ENCODE measurements around the gene ALX3. TPM values are rescaled to one million over a fixed set of nuclear protein-coding genes. Genes with fewer than 3 reads are reported as not detected.

Gene ALX3
- total RNA-seq, 2 experiments from 2014 or later: not detected

DNA sequence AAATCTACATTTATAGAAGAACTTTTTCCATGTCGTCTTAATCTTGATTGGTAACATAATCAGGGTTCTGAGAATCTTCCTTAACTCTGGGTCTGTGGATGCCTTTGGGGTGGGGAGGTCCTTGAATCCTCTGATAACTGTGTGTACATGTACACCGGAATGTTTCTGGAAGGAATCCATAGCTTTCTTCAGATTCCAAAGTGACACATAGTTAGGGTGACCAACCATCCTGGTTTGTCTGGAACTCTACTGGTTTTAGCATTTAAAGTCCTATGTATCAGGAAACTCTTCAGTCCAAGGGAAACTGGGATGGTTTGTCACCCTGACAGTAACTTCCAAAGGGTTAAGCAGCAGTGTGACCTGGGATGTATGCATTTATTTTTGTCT, 19.2 kb downstream of the ALX3 start:
- POLR2A ChIA-PET: no interaction called here
- Mint-ChIP-seq H3K36me3 (peaks cover 52% of the 10 kb centered on the region), H3K9me3 (no peaks in the 10 kb centered on the region)

DNA sequence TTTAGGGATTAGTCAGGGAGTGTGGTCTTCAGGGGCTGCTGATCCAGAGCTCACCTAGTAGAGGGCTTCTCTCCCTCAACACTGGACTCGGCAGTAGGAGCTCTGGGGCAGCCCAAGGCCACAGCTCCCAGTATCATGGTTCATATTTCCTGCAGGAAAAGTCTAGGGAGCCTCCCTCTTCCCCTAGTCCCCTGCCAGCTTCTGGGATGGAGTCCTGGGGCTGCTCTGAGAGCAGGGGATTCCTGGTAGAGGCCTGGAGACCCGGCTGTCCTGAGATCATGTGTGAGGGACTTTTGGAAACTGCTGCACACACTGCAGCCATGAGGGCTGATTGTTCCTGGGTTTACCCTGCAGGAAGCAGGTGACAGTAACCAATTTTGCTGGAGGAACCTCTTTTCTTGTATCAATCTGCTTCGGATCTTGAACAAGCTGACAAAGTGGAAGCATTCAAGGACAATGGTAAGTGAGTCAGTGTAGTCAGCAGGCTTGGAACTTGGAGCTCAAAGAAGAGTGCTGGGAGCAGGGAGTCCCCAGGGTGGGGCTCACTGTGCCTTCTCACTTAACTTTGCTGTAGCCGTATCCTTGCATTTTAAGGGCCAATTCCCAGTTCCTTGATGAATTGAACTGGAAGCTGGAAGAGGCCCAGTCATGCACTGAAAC, 19.7 kb downstream of the ALX3 start:
- H3K4me1 Mint-ChIP-seq (ENCODE audit: low read depth): no peaks in the 10 kb centered on the region
- H3K27me3 Mint-ChIP-seq: no peaks in the 10 kb centered on the region
- DNase-seq: no peak
- H3K4me3 Mint-ChIP-seq: no peak overlapping the region
- ChIA-PET POLR2A (no interaction called here), CTCF (interaction anchor here (1.0 to 12.7 kb wide), 8 partner anchors 9 to 445 kb away, joined by 3 to 186 read pairs (median 18); partner anchors contain the start of gene STRIP1)
- peaks cover 53% of the 10 kb centered on the region for H3K36me3 Mint-ChIP-seq
- H3K9me3 Mint-ChIP-seq: no peaks in the 10 kb centered on the region
- intact Hi-C loops (cut with micrococcal nuclease): loop anchor here (5.0 kb wide), 1 partner anchor 57 kb away; no protein-coding TSS in a partner anchor
- no peak overlapping the region for H3K27ac Mint-ChIP-seq

More for the DNA sequence above, 19.2 kb downstream of the ALX3 start:
- no peak overlapping the region for H3K4me3 Mint-ChIP-seq
- H3K4me1 Mint-ChIP-seq (ENCODE audit: low read depth): no peaks in the 10 kb centered on the region
- CTCF ChIA-PET: interaction anchor here (1.0 to 12.7 kb wide), 8 partner anchors 9 to 444 kb away, joined by 3 to 186 read pairs (median 18); partner anchors contain the start of gene STRIP1
- no peak overlapping the region for H3K27ac Mint-ChIP-seq
- no peak for DNase-seq
- intact Hi-C loops (cut with micrococcal nuclease): loop anchor here (5.0 kb wide), 1 partner anchor 56 kb away; no protein-coding TSS in a partner anchor
- H3K27me3 Mint-ChIP-seq: no peaks in the 10 kb centered on the region

DNA sequence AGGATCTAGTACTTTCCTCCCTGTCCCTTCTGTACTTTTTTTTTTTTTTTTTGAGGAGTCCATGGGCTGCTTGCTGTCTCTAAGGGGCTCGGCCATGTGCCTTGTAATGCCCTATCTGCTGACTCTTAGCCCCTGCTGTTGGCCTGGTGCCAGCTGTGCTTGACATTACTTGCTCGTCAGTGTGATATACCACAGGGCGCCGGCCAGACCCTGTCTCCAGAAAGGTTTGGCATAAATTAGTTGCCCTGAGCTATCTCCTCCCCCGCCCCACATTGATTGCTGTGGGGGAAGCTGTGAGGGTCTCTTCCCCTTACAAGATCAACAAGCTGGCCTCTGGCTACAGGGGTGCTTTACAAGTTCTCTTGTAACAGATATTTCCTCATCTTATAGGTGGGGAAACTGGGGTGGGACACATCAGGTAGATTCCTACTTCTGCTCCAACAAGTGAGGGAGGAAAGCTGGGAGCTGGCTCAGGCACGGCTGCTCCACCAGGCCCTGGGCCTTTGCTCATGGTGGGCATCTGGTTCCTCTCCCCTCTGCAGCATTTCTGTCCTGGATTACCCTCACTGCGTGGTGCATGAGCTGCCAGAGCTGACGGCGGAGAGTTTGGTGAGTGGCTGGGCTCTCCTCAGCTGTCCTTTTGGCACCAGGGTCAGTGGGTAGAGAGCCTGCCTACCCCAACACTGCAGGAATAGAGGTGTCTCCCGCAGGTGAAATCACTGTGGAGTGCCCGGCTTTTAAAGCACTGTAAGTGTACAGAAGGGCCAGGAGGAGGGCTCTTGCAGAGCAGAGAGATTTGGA, 20.5 kb downstream of the ALX3 start:
- Mint-ChIP-seq H3K4me3 (no peak overlapping the region), H3K9me3 (no peaks in the 10 kb centered on the region), H3K27ac (no peak overlapping the region), H3K36me3 (peaks cover 53% of the 10 kb centered on the region), H3K27me3 (no peaks in the 10 kb centered on the region), H3K4me1 (ENCODE audit: low read depth) (no peaks in the 10 kb centered on the region)
- ChIA-PET POLR2A (interaction anchor here (1.1 kb wide), 1 partner anchor 16 kb away, joined by 3 read pairs; the partner anchor contains the start of gene STRIP1), CTCF (interaction anchor here (1.4 to 12.7 kb wide), 5 partner anchors 9 to 446 kb away, joined by 4 to 186 read pairs (median 29); partner anchors contain the start of gene STRIP1)
- no peak for DNase-seq
- intact Hi-C loops (cut with micrococcal nuclease): loop anchor here (5.0 kb wide), 1 partner anchor 57 kb away; no protein-coding TSS in a partner anchor

DNA sequence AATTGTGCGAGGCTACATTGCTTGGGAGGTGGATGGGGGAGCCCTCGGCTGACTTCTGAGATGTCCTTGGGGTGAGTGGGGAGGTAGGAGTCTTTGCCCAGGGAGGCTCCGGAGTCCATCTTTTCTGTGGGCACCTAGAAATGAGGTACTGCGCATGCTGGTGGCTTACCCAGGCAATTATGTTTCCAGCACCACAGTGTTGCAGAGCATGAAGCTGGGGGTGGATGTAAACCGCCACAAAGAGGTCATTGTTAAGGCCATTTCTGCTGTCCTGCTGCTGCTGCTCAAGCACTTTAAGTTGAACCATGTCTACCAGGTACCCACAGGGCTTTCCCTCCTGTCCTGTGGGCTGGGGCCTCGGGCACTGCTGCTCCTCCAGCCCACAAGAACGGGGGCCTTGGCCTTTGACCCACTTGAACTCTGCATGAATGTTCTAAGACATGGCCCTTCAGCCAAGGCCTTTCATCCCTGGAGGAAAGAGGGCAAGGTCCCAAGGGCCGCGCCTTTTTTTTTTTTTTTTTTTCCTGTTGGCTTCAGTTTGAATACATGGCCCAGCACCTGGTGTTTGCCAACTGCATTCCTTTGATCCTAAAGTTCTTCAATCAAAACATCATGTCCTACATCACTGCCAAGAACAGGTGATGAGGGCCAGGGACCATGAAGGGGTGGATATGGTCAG, 21.4 kb downstream of the ALX3 start:
- Mint-ChIP-seq H3K9me3 (no peaks in the 10 kb centered on the region), H3K4me1 (ENCODE audit: low read depth) (no peaks in the 10 kb centered on the region), H3K4me3 (no peak overlapping the region), H3K36me3 (peaks cover 54% of the 10 kb centered on the region), H3K27me3 (no peaks in the 10 kb centered on the region), H3K27ac (no peak overlapping the region)
- intact Hi-C loops (cut with micrococcal nuclease): no loop called here
- DNase-seq: no peak
- ChIA-PET CTCF (interaction anchor here (1.4 to 6.9 kb wide), 3 partner anchors 55 to 447 kb away, joined by 4 to 115 read pairs (median 29); no protein-coding TSS in a partner anchor), POLR2A (interaction anchor here (1.1 kb wide), 1 partner anchor 15 kb away, joined by 3 read pairs; the partner anchor contains the start of gene STRIP1)

DNA sequence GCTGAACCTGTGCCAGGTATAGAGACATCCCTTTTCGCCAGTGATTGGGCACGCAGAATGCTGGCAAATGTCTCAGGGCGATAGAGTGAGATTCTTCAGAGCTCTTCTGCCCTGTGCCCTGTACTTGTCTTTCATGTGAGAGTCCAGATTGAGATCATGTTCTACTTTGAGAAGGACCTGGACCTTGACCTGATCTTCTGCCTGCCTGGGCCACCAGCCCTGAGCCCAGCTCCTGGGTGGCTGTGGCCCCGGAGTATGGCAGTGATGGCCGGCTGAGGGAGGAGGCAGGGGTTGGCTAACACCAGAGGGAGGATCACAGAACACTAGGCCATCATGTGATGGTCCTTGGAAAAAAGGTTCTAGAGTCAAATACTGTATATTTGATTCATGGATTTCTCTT, 22.2 kb downstream of the ALX3 start:
- ChIA-PET CTCF (interaction anchor here (1.0 to 14.8 kb wide), 4 partner anchors 9 to 57 kb away, joined by 3 to 186 read pairs (median 4); no protein-coding TSS in a partner anchor), POLR2A (no interaction called here)
- Mint-ChIP-seq H3K27ac (no peak overlapping the region), H3K9me3 (no peaks in the 10 kb centered on the region), H3K4me3 (no peak overlapping the region), H3K27me3 (no peaks in the 10 kb centered on the region), H3K36me3 (peaks cover 52% of the 10 kb centered on the region), H3K4me1 (ENCODE audit: low read depth) (no peaks in the 10 kb centered on the region)
- no peak for DNase-seq
- intact Hi-C loops (cut with micrococcal nuclease): no loop called here

DNA sequence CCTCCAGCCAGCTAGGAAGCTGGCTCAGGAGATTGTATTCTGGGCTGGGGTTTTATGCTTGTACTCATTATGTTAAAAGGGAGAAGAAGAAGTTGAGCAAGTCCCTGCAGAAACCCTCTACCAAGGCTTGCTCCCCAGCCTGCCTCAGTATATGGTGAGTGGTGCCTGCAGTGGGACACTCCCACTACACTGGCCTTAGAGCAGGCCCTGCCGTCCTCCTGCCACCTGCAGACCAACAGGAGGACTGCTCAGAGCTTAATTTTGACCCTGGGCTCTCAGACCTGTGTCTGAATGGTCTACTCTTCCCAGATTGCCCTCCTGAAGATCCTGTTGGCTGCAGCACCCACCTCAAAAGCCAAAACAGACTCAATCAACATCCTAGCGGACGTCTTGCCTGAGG, 23.0 kb downstream of the ALX3 start:
- intact Hi-C loops (cut with micrococcal nuclease): no loop called here
- Mint-ChIP-seq H3K4me1 (ENCODE audit: low read depth) (no peaks in the 10 kb centered on the region), H3K36me3 (peaks cover 49% of the 10 kb centered on the region), H3K27me3 (no peaks in the 10 kb centered on the region), H3K4me3 (no peak overlapping the region), H3K27ac (no peak overlapping the region), H3K9me3 (no peaks in the 10 kb centered on the region)
- CTCF ChIA-PET: interaction anchor here (1.0 to 14.8 kb wide), 4 partner anchors 9 to 58 kb away, joined by 3 to 186 read pairs (median 4); no protein-coding TSS in a partner anchor
- POLR2A ChIA-PET: interaction anchor here (0.6 kb wide), 1 partner anchor 331 kb away, joined by 3 read pairs; no protein-coding TSS in a partner anchor
- no peak for DNase-seq

DNA sequence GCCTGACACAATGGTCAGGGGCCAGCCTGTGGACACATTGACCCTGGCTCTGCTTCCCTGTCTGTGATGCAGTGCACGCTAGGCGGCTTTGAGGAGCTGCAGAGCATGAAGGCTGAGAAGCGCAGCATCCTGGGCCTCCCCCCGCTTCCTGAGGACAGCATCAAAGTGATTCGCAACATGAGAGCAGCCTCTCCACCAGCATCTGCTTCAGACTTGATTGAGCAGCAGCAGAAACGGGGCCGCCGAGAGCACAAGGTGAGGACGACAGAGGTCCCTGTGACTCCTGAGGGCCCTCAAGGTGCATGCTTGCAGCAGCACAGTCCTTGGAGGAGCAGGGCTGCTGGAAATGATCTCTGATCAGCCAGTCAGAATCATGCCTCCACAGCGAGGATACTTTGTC, 27.5 kb downstream of the ALX3 start:
- H3K9me3 Mint-ChIP-seq: no peaks in the 10 kb centered on the region
- H3K27ac Mint-ChIP-seq: no peak overlapping the region
- H3K36me3 Mint-ChIP-seq: peaks cover 58% of the 10 kb centered on the region
- no peak for DNase-seq
- ChIA-PET POLR2A (no interaction called here), CTCF (interaction anchor here (1.9 to 14.8 kb wide), 2 partner anchors 14 to 63 kb away, joined by 5 to 186 read pairs; no protein-coding TSS in a partner anchor)
- intact Hi-C loops (cut with micrococcal nuclease): no loop called here
- H3K27me3 Mint-ChIP-seq: no peaks in the 10 kb centered on the region
- peaks cover 4% of the 10 kb centered on the region for H3K4me1 Mint-ChIP-seq (ENCODE audit: low read depth)
- H3K4me3 Mint-ChIP-seq: no peak overlapping the region

DNA sequence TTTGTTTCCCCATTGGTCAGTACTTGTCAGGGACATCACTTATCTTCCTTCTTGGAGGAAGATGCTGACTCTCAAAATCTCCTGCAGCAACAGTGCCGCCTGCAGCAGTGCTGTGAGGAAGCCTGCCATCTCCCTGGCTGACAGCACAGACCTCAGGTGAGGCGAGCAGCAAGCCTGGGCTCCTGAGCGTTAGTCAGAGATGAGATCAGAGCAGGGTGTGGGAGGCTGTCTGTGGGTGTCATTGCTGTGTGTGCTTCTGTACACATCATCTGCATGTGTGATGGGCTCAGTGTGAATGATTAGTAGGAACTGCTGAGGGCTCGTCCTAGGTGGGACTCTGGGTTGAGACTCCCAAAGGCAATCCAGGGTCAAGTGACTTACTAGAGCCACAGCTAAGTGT, 29.9 kb downstream of the ALX3 start:
- H3K4me3 Mint-ChIP-seq: no peak overlapping the region
- H3K36me3 Mint-ChIP-seq: peaks cover 42% of the 10 kb centered on the region
- intact Hi-C loops (cut with micrococcal nuclease): no loop called here
- ChIA-PET CTCF (interaction anchor here (0.9 to 14.8 kb wide), 3 partner anchors 12 to 47 kb away, joined by 3 to 186 read pairs (median 10); no protein-coding TSS in a partner anchor), POLR2A (no interaction called here)
- H3K9me3 Mint-ChIP-seq: no peaks in the 10 kb centered on the region
- no peaks in the 10 kb centered on the region for H3K27me3 Mint-ChIP-seq
- no peak overlapping the region for H3K27ac Mint-ChIP-seq
- H3K4me1 Mint-ChIP-seq (ENCODE audit: low read depth): peaks cover 19% of the 10 kb centered on the region
- DNase-seq: peak; percentile 46

DNA sequence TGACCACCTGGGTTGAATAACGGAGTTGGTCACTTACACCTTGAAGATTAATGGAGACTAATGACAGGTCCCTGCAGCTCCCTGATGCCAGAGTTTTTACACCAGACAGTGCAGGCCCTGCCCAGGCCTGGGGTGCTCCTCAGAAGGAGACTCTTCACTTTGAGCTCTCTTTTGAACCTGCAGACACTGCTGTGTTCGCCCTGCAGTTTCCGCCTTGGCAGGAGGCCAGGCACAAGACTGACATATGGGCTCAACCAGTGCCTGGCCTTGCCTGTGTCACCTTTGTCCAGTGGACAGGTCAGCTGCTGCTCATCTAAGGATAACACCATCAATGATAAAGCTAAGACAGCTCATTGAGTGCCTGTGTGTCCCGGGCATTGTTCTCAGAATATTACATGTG, 30.8 kb downstream of the ALX3 start:
- CTCF ChIA-PET: interaction anchor here (2.6 to 14.8 kb wide), 3 partner anchors 10 to 48 kb away, joined by 10 to 186 read pairs (median 15); no protein-coding TSS in a partner anchor
- Mint-ChIP-seq H3K27ac (no peak overlapping the region), H3K27me3 (no peaks in the 10 kb centered on the region), H3K4me1 (ENCODE audit: low read depth) (peaks cover 24% of the 10 kb centered on the region), H3K9me3 (no peaks in the 10 kb centered on the region), H3K4me3 (no peak overlapping the region), H3K36me3 (peaks cover 38% of the 10 kb centered on the region)
- intact Hi-C loops (cut with micrococcal nuclease): no loop called here
- POLR2A ChIA-PET: no interaction called here
- no peak for DNase-seq

DNA sequence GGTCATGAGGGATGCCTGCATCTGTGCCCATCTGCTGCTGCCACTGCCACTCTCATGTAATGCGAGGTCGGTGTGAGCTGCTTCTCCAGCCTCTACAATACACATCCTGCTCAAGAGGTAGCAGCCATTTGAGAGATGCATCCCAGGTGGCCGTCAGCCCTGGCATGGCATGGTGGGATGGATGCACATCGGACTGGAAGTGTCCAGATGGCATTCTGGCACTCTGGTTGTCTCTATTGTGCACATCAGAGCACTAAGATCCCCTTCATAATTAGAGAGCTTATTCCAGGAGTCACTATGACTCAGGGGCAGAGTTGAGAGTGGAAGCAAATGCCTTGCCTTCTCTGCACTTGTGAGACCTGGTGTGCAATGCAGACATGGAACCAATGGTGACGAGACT, 32.2 kb downstream of the ALX3 start:
- no peak overlapping the region for H3K4me3 Mint-ChIP-seq
- POLR2A ChIA-PET: no interaction called here
- no peak overlapping the region for H3K27ac Mint-ChIP-seq

DNA sequence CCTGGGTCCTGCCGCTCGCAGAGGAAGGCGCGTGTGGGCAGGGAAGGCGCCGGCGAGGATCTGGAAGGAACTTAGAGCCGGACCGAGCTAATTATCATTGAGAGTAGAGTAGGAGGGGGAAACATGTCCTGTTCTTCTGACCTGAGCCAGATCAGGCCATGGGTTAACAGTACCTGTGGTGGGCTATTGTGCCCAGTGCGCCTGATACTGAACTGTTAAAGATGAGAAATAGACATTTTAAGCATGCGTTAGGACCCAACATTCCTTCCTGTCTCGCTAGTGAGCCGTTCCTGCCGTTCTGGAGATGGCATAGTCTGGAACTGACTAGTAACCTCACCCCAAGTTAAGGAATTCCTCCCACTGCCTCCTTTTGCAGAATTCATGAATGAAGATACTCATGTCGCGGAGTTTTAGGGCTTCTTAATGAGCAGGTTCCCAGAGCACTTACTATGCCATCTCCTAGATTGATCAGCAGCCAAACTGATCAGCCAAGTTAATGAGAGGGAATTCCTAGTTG, 35.2 kb downstream of the ALX3 start:
- H3K36me3 Mint-ChIP-seq: peaks cover 14% of the 10 kb centered on the region
- CTCF ChIA-PET: interaction anchor here (0.9 to 14.8 kb wide), 12 partner anchors 21 to 460 kb away, joined by 3 to 186 read pairs (median 4); partner anchors contain the start of genes AHCYL1, AMPD2 and GNAT2
- H3K27me3 Mint-ChIP-seq: no peaks in the 10 kb centered on the region
- peaks cover 54% of the 10 kb centered on the region for H3K4me1 Mint-ChIP-seq (ENCODE audit: low read depth)
- peak overlapping the region; percentile 82 for H3K4me3 Mint-ChIP-seq
- DNase-seq: no peak
- no peaks in the 10 kb centered on the region for H3K9me3 Mint-ChIP-seq
- H3K27ac Mint-ChIP-seq: peak overlapping the region; percentile 15
- intact Hi-C loops (cut with micrococcal nuclease): loop anchor here (2.0 kb wide), 2 partner anchors 26 to 50 kb away; no protein-coding TSS in a partner anchor
- POLR2A ChIA-PET: interaction anchor here (0.7 to 1.6 kb wide), 8 partner anchors 15 to 304 kb away, joined by 3 to 7 read pairs (median 3); partner anchors contain the start of genes AHCYL1 and RBM15

More for the DNA sequence above, 32.2 kb downstream of the ALX3 start:
- Mint-ChIP-seq H3K9me3 (no peaks in the 10 kb centered on the region), H3K27me3 (no peaks in the 10 kb centered on the region), H3K36me3 (peaks cover 31% of the 10 kb centered on the region), H3K4me1 (ENCODE audit: low read depth) (peaks cover 35% of the 10 kb centered on the region)
- no peak for DNase-seq
- CTCF ChIA-PET: interaction anchor here (2.6 to 14.8 kb wide), 2 partner anchors 9 to 18 kb away, joined by 15 to 186 read pairs; no protein-coding TSS in a partner anchor
- intact Hi-C loops (cut with micrococcal nuclease): no loop called here

Measured in activated CD4-positive, alpha-beta memory T cell treated with anti-CD3 and anti-CD28 coated beads for 36 hours (primary cell).